Measurements from ENCODE around the gene BDP1.
"Not testable (repeated sequence)": the region's sequence is repeated elsewhere in the genome, so short reads cannot be mapped to it uniquely, and the experiment has no call there.

- not testable (repeated sequence) for TF ChIP-seq CTCF (IDR thresholded peaks at IDR 0.05; ENCODE audit: low read depth, low read length); POLR2A (IDR thresholded peaks at IDR 0.05; ENCODE audit: extremely low read depth, insufficient read length); MYC (IDR thresholded peaks at IDR 0.05; ENCODE audit: low read depth, low read length); MAX (IDR thresholded peaks at IDR 0.05; ENCODE audit: low read depth, low read length)
Measured at GRCh38 chr5:71525611-71526010, 70.2 kb downstream of the BDP1 start.

Data from NB4 (cell line).